GM18873 (cell line): ENCODE results near the gene ZNF343.
"Not testable (repeated sequence)": the region's sequence is repeated elsewhere in the genome, so short reads cannot be mapped to it uniquely, and the experiment has no call there.

Experiments
- ATAC-seq: cut with Tn5 transposase; IDR thresholded peaks from one replicate; pipeline ENCODE4 v1.9.1; 2021; ENCODE audit warnings: mild to moderate bottlenecking, moderate library complexity, moderate number of reproducible peaks; ENCODE audit not compliant: unreplicated experiment, low FRiP score

The ZNF343 gene

GRCh38 chr20:2508631-2509467 lies at the start of gene ZNF343:
ZNF343 (minus strand) TSS chr20:2508915; CDS start chr20:2493895, 15,020 bp downstream.
- ATAC-seq, result peak; percentile 93

GRCh38 chr20:2557873-2558580 lies 49.3 kb upstream of the ZNF343 start:
- ATAC-seq, result no peak

- no peak for ATAC-seq
These were observed 36.9 kb upstream of the ZNF343 start for GRCh38 chr20:2545594-2545993.

- ATAC-seq, result no peak
These were observed 35.5 kb upstream of the ZNF343 start for GRCh38 chr20:2544211-2544610.

GRCh38 chr20:2542361-2542760 lies 33.6 kb upstream of the ZNF343 start:
- no peak for ATAC-seq

GRCh38 chr20:2541940-2542339 lies 33.2 kb upstream of the ZNF343 start:
- ATAC-seq, result no peak

- ATAC-seq, result no peak
These were observed 30.4 kb upstream of the ZNF343 start for GRCh38 chr20:2538931-2539720.

GRCh38 chr20:2538356-2538755 lies 29.6 kb upstream of the ZNF343 start:
- ATAC-seq, result no peak

- no peak for ATAC-seq
These were observed 28.4 kb upstream of the ZNF343 start for GRCh38 chr20:2537101-2537500.

- no peak for ATAC-seq
These were observed 27.9 kb upstream of the ZNF343 start, which contains the start of gene TMC2 for GRCh38 chr20:2536560-2536986. TMC2 (plus strand) TSS chr20:2536573; CDS start chr20:2536622, 49 bp downstream.

- ATAC-seq, result no peak
These were observed 27.2 kb upstream of the ZNF343 start for GRCh38 chr20:2535711-2536559.

- no peak for ATAC-seq
These were observed 24.4 kb upstream of the ZNF343 start for GRCh38 chr20:2533118-2533517.

GRCh38 chr20:2528671-2529271 lies 20.1 kb upstream of the ZNF343 start:
- no peak for ATAC-seq

GRCh38 chr20:2527762-2528161 lies 19.0 kb upstream of the ZNF343 start:
- ATAC-seq, result no peak

GRCh38 chr20:2526218-2526583 lies 17.5 kb upstream of the ZNF343 start:
- ATAC-seq, result not testable (repeated sequence)

GRCh38 chr20:2524709-2525506 lies 16.2 kb upstream of the ZNF343 start:
- peak; percentile 34 for ATAC-seq

GRCh38 chr20:2523919-2524708 lies 15.4 kb upstream of the ZNF343 start:
- peak; percentile 66 for ATAC-seq
